Cardiac muscle cell (in vitro differentiated cells and primary cell): ENCODE measurements around the gene PCNX1. TPM values are rescaled to one million over a fixed set of nuclear protein-coding genes. Genes with fewer than 3 reads are reported as not detected.

Source experiments
- DNase-seq, 2 donors: peaks; one replicate each; pipeline versions ENCODE4 v3.0.0 to v3.0.0-alpha.2; 2010 to 2017; ENCODE audit warnings: low read depth in 1 of 2, low spot score in 1 of 2
- H3K27ac ChIP-seq: fragments of 200-600 bp; sonication (generic); 2 replicates; pipeline ENCODE4 v1.5.1; 2016
- H3K27me3 ChIP-seq: fragments of 200-600 bp; sonication (generic); 2 replicates; pipeline ENCODE4 v1.6.0; 2016; ENCODE audit warnings: control low read depth
- H3K36me3 ChIP-seq: fragments of 200-600 bp; sonication (generic); 2 replicates; pipeline ENCODE4 v1.5.1; 2016; ENCODE audit warnings: control low read depth
- H3K4me1 ChIP-seq: fragments of 200-600 bp; sonication (generic); 2 replicates; pipeline ENCODE4 v1.8.1; 2017; ENCODE audit warnings: low read depth, mild to moderate bottlenecking, mixed run types
- H3K4me3 ChIP-seq: fragments of 200-600 bp; sonication (generic); 2 replicates; pipeline ENCODE4 v1.5.1; 2016; ENCODE audit warnings: mild to moderate bottlenecking
- H3K9me3 ChIP-seq: fragments of 200-600 bp; sonication (generic); 2 replicates; pipeline ENCODE4 v1.5.1; 2017; ENCODE audit warnings: low read depth, mild to moderate bottlenecking, control low read depth
- CTCF ChIP-seq: IDR thresholded peaks from 2 replicates; pipeline ENCODE4 v1.5.1; 2012; ENCODE audit warnings: low read depth, mild to moderate bottlenecking, low read length
- polyA plus RNA-seq: library from polyadenylated mRNA; unstranded; fragments of >200 nt; fragmentation: Nextera tagmentation; extraction: Ambion mirVana; gene quantifications from 2 replicates; pipeline ENCODE4 v1.2.1, GENCODE V29; 2016
- total RNA-seq: library from RNA; depleted of rRNA; stranded (reverse); fragments of >200 nt; gene quantifications from 2 replicates; pipeline ENCODE4 v1.2.3, GENCODE V29; 2016

Gene PCNX1
- total and polyA plus RNA-seq, 2 experiments from 2014 or later, result 20.1 to 45.4 TPM

GRCh38 chr14:70893062-70893845 lies 14.0 kb upstream of the PCNX1 start:
- H3K4me1 ChIP-seq, result peaks cover 22% of the 10 kb centered on the region
- H3K27ac ChIP-seq, result no peak overlapping the region
- no peaks in the 10 kb centered on the region for H3K27me3 ChIP-seq
- H3K9me3 ChIP-seq, result no peaks in the 10 kb centered on the region
- no peaks in the 10 kb centered on the region for H3K36me3 ChIP-seq
- no peak overlapping the region for H3K4me3 ChIP-seq
- no peak for TF ChIP-seq CTCF
- DNase-seq, result no peak

GRCh38 chr14:70893858-70894291 lies 13.4 kb upstream of the PCNX1 start:
- Histone ChIP-seq H3K4me1 (peaks cover 17% of the 10 kb centered on the region), H3K27ac (no peak overlapping the region), H3K4me3 (no peak overlapping the region), H3K36me3 (no peaks in the 10 kb centered on the region), H3K9me3 (no peaks in the 10 kb centered on the region), H3K27me3 (no peaks in the 10 kb centered on the region)
- TF ChIP-seq CTCF, result no peak
- no peak for DNase-seq

- H3K27ac ChIP-seq, result no peak overlapping the region
- DNase-seq, result no peak
- no peaks in the 10 kb centered on the region for H3K27me3 ChIP-seq
- TF ChIP-seq CTCF, result no peak
- H3K4me1 ChIP-seq, result peaks cover 13% of the 10 kb centered on the region
- no peak overlapping the region for H3K4me3 ChIP-seq
- H3K9me3 ChIP-seq, result no peaks in the 10 kb centered on the region
- no peaks in the 10 kb centered on the region for H3K36me3 ChIP-seq
These were observed 12.4 kb upstream of the PCNX1 start for GRCh38 chr14:70894868-70895267.

GRCh38 chr14:70896317-70896716 lies 10.9 kb upstream of the PCNX1 start:
- Histone ChIP-seq H3K4me1 (peaks cover 4% of the 10 kb centered on the region), H3K27ac (no peak overlapping the region), H3K9me3 (no peaks in the 10 kb centered on the region), H3K27me3 (no peaks in the 10 kb centered on the region), H3K4me3 (no peak overlapping the region), H3K36me3 (no peaks in the 10 kb centered on the region)
- no peak for DNase-seq
- TF ChIP-seq CTCF, result no peak

GRCh38 chr14:70896981-70897380 lies 10.3 kb upstream of the PCNX1 start:
- H3K4me1 ChIP-seq, result no peaks in the 10 kb centered on the region
- DNase-seq, result no peak
- H3K4me3 ChIP-seq, result no peak overlapping the region
- no peaks in the 10 kb centered on the region for H3K9me3 ChIP-seq
- no peaks in the 10 kb centered on the region for H3K36me3 ChIP-seq
- no peaks in the 10 kb centered on the region for H3K27me3 ChIP-seq
- no peak overlapping the region for H3K27ac ChIP-seq
- no peak for TF ChIP-seq CTCF
